Neural cell (in vitro differentiated cells): ENCODE results near the gene RTN4RL1. TPM values are rescaled to one million over a fixed set of nuclear protein-coding genes. Genes with fewer than 3 reads are reported as not detected.

ENCODE experiments used
- H2AFZ ChIP-seq: fragments of 200-600, 300-800 bp; sonication (generic), shearing (Covaris generic); 2 replicates; pipeline ENCODE4 v1.6.0; 2014; ENCODE audit warnings: low read depth, mild to moderate bottlenecking, antibody characterized with exemption, low read length, moderate library complexity
- H3F3A ChIP-seq: fragments of 200-600 bp; shearing (Covaris generic); 2 replicates; pipeline ENCODE4 v1.6.1; 2016; ENCODE audit warnings: mild to moderate bottlenecking, moderate library complexity, mixed read lengths, antibody characterized with exemption, low read length; ENCODE audit not compliant: insufficient read depth, poor library complexity, severe bottlenecking
- H3K27ac ChIP-seq: fragments of 200-600, 300-800 bp; sonication (generic), shearing (Covaris generic); 2 replicates; pipeline ENCODE4 v1.5.1; 2014; ENCODE audit warnings: mild to moderate bottlenecking, low read length, moderate library complexity
- H3K27me3 ChIP-seq: fragments of 300-800, 200-600 bp; sonication (generic), shearing (Covaris generic); 2 replicates; pipeline ENCODE4 v1.6.0; 2014; ENCODE audit warnings: mild to moderate bottlenecking, low read depth, low read length, moderate library complexity; ENCODE audit not compliant: insufficient read depth
- H3K36me3 ChIP-seq: fragments of 300-800, 200-600 bp; sonication (generic), shearing (Covaris generic); 2 replicates; pipeline ENCODE4 v1.5.1; 2014; ENCODE audit warnings: mild to moderate bottlenecking, antibody characterized with exemption, low read length, moderate library complexity; ENCODE audit not compliant: insufficient read depth
- H3K4me2 ChIP-seq: fragments of 300-800, 200-600 bp; sonication (generic), shearing (Covaris generic); 2 replicates; pipeline ENCODE4 v1.6.0; 2014; ENCODE audit warnings: mild to moderate bottlenecking, low read length
- H3K4me3 ChIP-seq: fragments of 300-800, 200-600 bp; sonication (generic), shearing (Covaris generic); 2 replicates; pipeline ENCODE4 v1.5.1; 2014; ENCODE audit warnings: mild to moderate bottlenecking, low read length, moderate library complexity
- H3K79me2 ChIP-seq: fragments of 200-600 bp; shearing (Covaris generic); replicated peaks from 2 replicates; pipeline ENCODE4 v1.6.0; 2014; ENCODE audit warnings: mild to moderate bottlenecking, low read length, moderate library complexity; ENCODE audit not compliant: insufficient read depth
- H3K9ac ChIP-seq: fragments of 300-800, 200-600 bp; sonication (generic), shearing (Covaris generic); 2 replicates; pipeline ENCODE4 v1.6.1; 2016; ENCODE audit warnings: mild to moderate bottlenecking, low read length, mixed read lengths
- H3K9me2 ChIP-seq: fragments of 200-600 bp; shearing (Covaris generic); 2 replicates; pipeline ENCODE4 v1.6.1; 2016; ENCODE audit warnings: mild to moderate bottlenecking, low read length, mixed read lengths; ENCODE audit not compliant: insufficient read depth
- H3K9me3 ChIP-seq: fragments of 200-600, 300-800 bp; sonication (generic), shearing (Covaris generic); 2 replicates; pipeline ENCODE4 v1.6.1; 2016; ENCODE audit warnings: mild to moderate bottlenecking, mixed run types, low read length, moderate library complexity, mixed read lengths
- H4K20me1 ChIP-seq: fragments of 200-600 bp; shearing (Covaris generic); 2 replicates; pipeline ENCODE4 v1.6.1; 2016; ENCODE audit warnings: mild to moderate bottlenecking, mixed run types; ENCODE audit not compliant: insufficient read depth
- CTCF ChIP-seq: fragments of 450-650 bp; IDR thresholded peaks from 2 replicates; pipeline ENCODE4 v1.5.1; 2014; ENCODE audit warnings: antibody characterized with exemption, mild to moderate bottlenecking, moderate library complexity; ENCODE audit not compliant: poor library complexity, severe bottlenecking
- EP300 ChIP-seq: fragments of 450-650 bp; conservative IDR thresholded peaks from 2 replicates; pipeline ENCODE4 v1.6.1; 2014; ENCODE audit warnings: antibody characterized with exemption, mild to moderate bottlenecking, moderate library complexity; ENCODE audit not compliant: poor library complexity, severe bottlenecking
- EZH2 ChIP-seq: fragments of 200-600, 300-800 bp; shearing (Covaris generic), sonication (generic); IDR thresholded peaks from 2 replicates; pipeline ENCODE4 v1.6.1; 2014; ENCODE audit warnings: antibody characterized with exemption, low read length, borderline replicate concordance, mild to moderate bottlenecking; ENCODE audit not compliant: insufficient read depth, poor library complexity, severe bottlenecking
- MXI1 ChIP-seq: fragments of 450-650 bp; conservative IDR thresholded peaks from 2 replicates; pipeline ENCODE4 v1.6.1; 2014; ENCODE audit warnings: antibody characterized with exemption, mild to moderate bottlenecking; ENCODE audit not compliant: poor library complexity, severe bottlenecking
- POLR2AphosphoS5 ChIP-seq: IDR thresholded peaks from 2 replicates; pipeline ENCODE4 v1.6.1; 2012
- RAD21 ChIP-seq: fragments of 450-650 bp; conservative IDR thresholded peaks from 2 replicates; pipeline ENCODE4 v1.6.1; 2014; ENCODE audit warnings: antibody characterized with exemption, mild to moderate bottlenecking, moderate library complexity
- SMC3 ChIP-seq: fragments of 450-650 bp; conservative IDR thresholded peaks from 2 replicates; pipeline ENCODE4 v1.6.1; 2014; ENCODE audit warnings: antibody characterized with exemption, mild to moderate bottlenecking, moderate library complexity; ENCODE audit not compliant: poor library complexity
- TAF1 ChIP-seq: IDR thresholded peaks from 2 replicates; pipeline ENCODE4 v1.6.1; 2012; ENCODE audit warnings: low read depth
- polyA plus RNA-seq: library from polyadenylated mRNA; depleted of rRNA; stranded (reverse); fragments of >200 nt; gene quantifications from 2 replicates; pipeline ENCODE4 v1.2.3, GENCODE V29; 2014
- TF ChIP-seq, protein P1 (sequence below): IDR thresholded peaks from 2 replicates; pipeline ENCODE4 v1.6.1; 2012; ENCODE audit warnings: borderline replicate concordance

Gene RTN4RL1
- polyA plus RNA-seq, 1 donor from 2014 or later: 8.1 TPM

- no peak overlapping the region for H3K4me3 ChIP-seq
- H3K27ac ChIP-seq: no peak overlapping the region
- H3K9me2 ChIP-seq: no peaks in the 10 kb centered on the region
- H3K9ac ChIP-seq: no peak overlapping the region
- no peaks in the 10 kb centered on the region for H3K79me2 ChIP-seq
- H2AFZ ChIP-seq: no peak overlapping the region
- no peaks in the 10 kb centered on the region for H3F3A ChIP-seq
- H4K20me1 ChIP-seq: no peaks in the 10 kb centered on the region
- H3K36me3 ChIP-seq: no peaks in the 10 kb centered on the region
- TF ChIP-seq SMC3 (no peak), MXI1 (no peak), RAD21 (no peak), TAF1 (no peak), EZH2 (no peak), POLR2AphosphoS5 (no peak), EP300 (no peak), CTCF (no peak)
- TF ChIP-seq, protein P1, sequence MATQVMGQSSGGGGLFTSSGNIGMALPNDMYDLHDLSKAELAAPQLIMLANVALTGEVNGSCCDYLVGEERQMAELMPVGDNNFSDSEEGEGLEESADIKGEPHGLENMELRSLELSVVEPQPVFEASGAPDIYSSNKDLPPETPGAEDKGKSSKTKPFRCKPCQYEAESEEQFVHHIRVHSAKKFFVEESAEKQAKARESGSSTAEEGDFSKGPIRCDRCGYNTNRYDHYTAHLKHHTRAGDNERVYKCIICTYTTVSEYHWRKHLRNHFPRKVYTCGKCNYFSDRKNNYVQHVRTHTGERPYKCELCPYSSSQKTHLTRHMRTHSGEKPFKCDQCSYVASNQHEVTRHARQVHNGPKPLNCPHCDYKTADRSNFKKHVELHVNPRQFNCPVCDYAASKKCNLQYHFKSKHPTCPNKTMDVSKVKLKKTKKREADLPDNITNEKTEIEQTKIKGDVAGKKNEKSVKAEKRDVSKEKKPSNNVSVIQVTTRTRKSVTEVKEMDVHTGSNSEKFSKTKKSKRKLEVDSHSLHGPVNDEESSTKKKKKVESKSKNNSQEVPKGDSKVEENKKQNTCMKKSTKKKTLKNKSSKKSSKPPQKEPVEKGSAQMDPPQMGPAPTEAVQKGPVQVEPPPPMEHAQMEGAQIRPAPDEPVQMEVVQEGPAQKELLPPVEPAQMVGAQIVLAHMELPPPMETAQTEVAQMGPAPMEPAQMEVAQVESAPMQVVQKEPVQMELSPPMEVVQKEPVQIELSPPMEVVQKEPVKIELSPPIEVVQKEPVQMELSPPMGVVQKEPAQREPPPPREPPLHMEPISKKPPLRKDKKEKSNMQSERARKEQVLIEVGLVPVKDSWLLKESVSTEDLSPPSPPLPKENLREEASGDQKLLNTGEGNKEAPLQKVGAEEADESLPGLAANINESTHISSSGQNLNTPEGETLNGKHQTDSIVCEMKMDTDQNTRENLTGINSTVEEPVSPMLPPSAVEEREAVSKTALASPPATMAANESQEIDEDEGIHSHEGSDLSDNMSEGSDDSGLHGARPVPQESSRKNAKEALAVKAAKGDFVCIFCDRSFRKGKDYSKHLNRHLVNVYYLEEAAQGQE: no peak
- no peak overlapping the region for H3K4me2 ChIP-seq
- H3K27me3 ChIP-seq: no peaks in the 10 kb centered on the region
- no peaks in the 10 kb centered on the region for H3K9me3 ChIP-seq
Observed at GRCh38 chr17:2068031-2068518, 42.9 kb upstream of the RTN4RL1 start.

DNA sequence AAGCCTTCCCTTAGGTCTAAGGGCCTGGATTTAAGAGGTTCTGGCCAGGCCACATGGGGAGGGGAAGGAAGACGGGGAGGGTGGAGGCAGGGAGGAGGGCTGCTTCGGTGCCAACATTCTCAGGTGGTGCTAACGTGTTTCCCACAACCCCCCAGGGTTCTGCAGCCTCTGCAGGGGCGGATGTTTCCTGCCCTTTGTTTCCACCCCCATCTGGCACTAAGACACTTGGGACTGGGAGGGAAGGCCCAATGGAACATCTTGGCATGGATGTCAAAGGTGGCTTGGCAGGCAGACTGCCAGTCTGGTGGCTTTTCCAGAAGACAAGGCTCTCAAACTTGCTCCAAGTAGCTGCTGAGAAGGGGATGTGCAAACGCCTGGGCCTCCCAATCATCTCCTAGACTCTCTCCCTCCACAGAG is 42.5 kb upstream of the RTN4RL1 start:
- H3K9ac ChIP-seq: no peak overlapping the region
- H3K27ac ChIP-seq: no peak overlapping the region
- no peak overlapping the region for H3K4me2 ChIP-seq
- H4K20me1 ChIP-seq: no peaks in the 10 kb centered on the region
- H3K4me3 ChIP-seq: no peak overlapping the region
- no peaks in the 10 kb centered on the region for H3K36me3 ChIP-seq
- H2AFZ ChIP-seq: no peak overlapping the region
- no peak for TF ChIP-seq RAD21
- TF ChIP-seq CTCF: no peak
- TF ChIP-seq TAF1: no peak
- no peak for TF ChIP-seq MXI1
- TF ChIP-seq, protein P1: no peak
- TF ChIP-seq EP300: no peak
- TF ChIP-seq EZH2: no peak
- no peak for TF ChIP-seq SMC3
- TF ChIP-seq POLR2AphosphoS5: no peak
- H3F3A ChIP-seq: no peaks in the 10 kb centered on the region
- no peaks in the 10 kb centered on the region for H3K9me2 ChIP-seq
- H3K79me2 ChIP-seq: no peaks in the 10 kb centered on the region
- no peaks in the 10 kb centered on the region for H3K9me3 ChIP-seq
- no peaks in the 10 kb centered on the region for H3K27me3 ChIP-seq
